ENCODE results near the gene ZBTB46.

Gene ZBTB46

GRCh38 chr20:63740627-63741353, 90.3 kb downstream of the ZBTB46 start:
- Histone ChIP-seq H3K4me1 (ENCODE audit: control insufficient read depth, insufficient read depth, low read length) (peaks cover 23% of the 10 kb centered on the region), H3K36me3 (ENCODE audit: control insufficient read depth, insufficient read depth, low read length) (peaks cover 22% of the 10 kb centered on the region), H3K9ac (ENCODE audit: low read length) (peak overlapping the region; percentile 79), H3K27me3 (ENCODE audit: control insufficient read depth, insufficient read depth, low read length) (peaks cover 10% of the 10 kb centered on the region), H3K4me3 (ENCODE audit: low read depth, low read length) (peak overlapping the region; percentile 90), H3K9me3 (ENCODE audit: control insufficient read depth, insufficient read depth, low read depth, low read length) (no peaks in the 10 kb centered on the region), H3K27ac (ENCODE audit: low read depth, low read length) (peak overlapping the region; percentile 79; the same call in 1 of the 2 replicates)

GRCh38 chr20:63740070-63740626, 90.9 kb downstream of the ZBTB46 start:
- Histone ChIP-seq H3K27me3 (ENCODE audit: control insufficient read depth, insufficient read depth, low read length) (peaks cover 10% of the 10 kb centered on the region), H3K36me3 (ENCODE audit: control insufficient read depth, insufficient read depth, low read length) (peaks cover 28% of the 10 kb centered on the region), H3K4me3 (ENCODE audit: low read depth, low read length) (peak overlapping the region; percentile 90), H3K9ac (ENCODE audit: low read length) (peak overlapping the region; percentile 79), H3K4me1 (ENCODE audit: control insufficient read depth, insufficient read depth, low read length) (peaks cover 23% of the 10 kb centered on the region), H3K9me3 (ENCODE audit: control insufficient read depth, insufficient read depth, low read depth, low read length) (no peaks in the 10 kb centered on the region), H3K27ac (ENCODE audit: low read depth, low read length) (peak overlapping the region; percentile 79; the same call in 1 of the 2 replicates)

- peak within 1 kb of the TSS; percentile 79 for H3K9ac ChIP-seq (ENCODE audit: low read length)
- peaks cover 23% of the 10 kb centered on the region for H3K4me1 ChIP-seq (ENCODE audit: control insufficient read depth, insufficient read depth, low read length)
- peak within 1 kb of the TSS; percentile 90 for H3K4me3 ChIP-seq (ENCODE audit: low read depth, low read length)
- peaks cover 10% of the 10 kb centered on the region for H3K27me3 ChIP-seq (ENCODE audit: control insufficient read depth, insufficient read depth, low read length)
- no peaks in the 10 kb centered on the region for H3K9me3 ChIP-seq (ENCODE audit: control insufficient read depth, insufficient read depth, low read depth, low read length)
- H3K27ac ChIP-seq (ENCODE audit: low read depth, low read length) = peak within 1 kb of the TSS; percentile 79; the same call in 1 of the 2 replicates
- peaks cover 36% of the 10 kb centered on the region for H3K36me3 ChIP-seq (ENCODE audit: control insufficient read depth, insufficient read depth, low read length)
Observed at GRCh38 chr20:63739130-63740069, 91.7 kb downstream of the ZBTB46 start, which contains the start of gene SLC2A4RG. SLC2A4RG (plus strand) TSS chr20:63739776; CDS start chr20:63739913, 137 bp downstream.

GRCh38 chr20:63738687-63739129, 92.4 kb downstream of the ZBTB46 start:
- no peak overlapping the region for H3K27ac ChIP-seq (ENCODE audit: low read depth, low read length)
- H3K9ac ChIP-seq (ENCODE audit: low read length) = peak overlapping the region; percentile 5
- no peaks in the 10 kb centered on the region for H3K9me3 ChIP-seq (ENCODE audit: control insufficient read depth, insufficient read depth, low read depth, low read length)
- peaks cover 10% of the 10 kb centered on the region for H3K27me3 ChIP-seq (ENCODE audit: control insufficient read depth, insufficient read depth, low read length)
- H3K4me1 ChIP-seq (ENCODE audit: control insufficient read depth, insufficient read depth, low read length) = peaks cover 23% of the 10 kb centered on the region
- H3K4me3 ChIP-seq (ENCODE audit: low read depth, low read length) = peak overlapping the region; percentile 59
- H3K36me3 ChIP-seq (ENCODE audit: control insufficient read depth, insufficient read depth, low read length) = peaks cover 38% of the 10 kb centered on the region

GRCh38 chr20:63737945-63738686, 92.9 kb downstream of the ZBTB46 start:
- no peak overlapping the region for H3K27ac ChIP-seq (ENCODE audit: low read depth, low read length)
- H3K9me3 ChIP-seq (ENCODE audit: control insufficient read depth, insufficient read depth, low read depth, low read length) = no peaks in the 10 kb centered on the region
- H3K27me3 ChIP-seq (ENCODE audit: control insufficient read depth, insufficient read depth, low read length) = peaks cover 10% of the 10 kb centered on the region
- H3K9ac ChIP-seq (ENCODE audit: low read length) = peak overlapping the region; percentile 37
- peak overlapping the region; percentile 59 for H3K4me3 ChIP-seq (ENCODE audit: low read depth, low read length)
- peaks cover 23% of the 10 kb centered on the region for H3K4me1 ChIP-seq (ENCODE audit: control insufficient read depth, insufficient read depth, low read length)
- peaks cover 37% of the 10 kb centered on the region for H3K36me3 ChIP-seq (ENCODE audit: control insufficient read depth, insufficient read depth, low read length)

GRCh38 chr20:63737695-63737944, 93.4 kb downstream of the ZBTB46 start:
- peaks cover 39% of the 10 kb centered on the region for H3K36me3 ChIP-seq (ENCODE audit: control insufficient read depth, insufficient read depth, low read length)
- H3K9me3 ChIP-seq (ENCODE audit: control insufficient read depth, insufficient read depth, low read depth, low read length) = no peaks in the 10 kb centered on the region
- no peak overlapping the region for H3K27ac ChIP-seq (ENCODE audit: low read depth, low read length)
- H3K27me3 ChIP-seq (ENCODE audit: control insufficient read depth, insufficient read depth, low read length) = peaks cover 10% of the 10 kb centered on the region
- H3K9ac ChIP-seq (ENCODE audit: low read length) = peak overlapping the region; percentile 37
- peaks cover 23% of the 10 kb centered on the region for H3K4me1 ChIP-seq (ENCODE audit: control insufficient read depth, insufficient read depth, low read length)
- H3K4me3 ChIP-seq (ENCODE audit: low read depth, low read length) = peak overlapping the region; percentile 59

GRCh38 chr20:63736893-63737694, 94.0 kb downstream of the ZBTB46 start:
- Histone ChIP-seq H3K4me1 (ENCODE audit: control insufficient read depth, insufficient read depth, low read length) (peaks cover 23% of the 10 kb centered on the region), H3K9me3 (ENCODE audit: control insufficient read depth, insufficient read depth, low read depth, low read length) (no peaks in the 10 kb centered on the region), H3K4me3 (ENCODE audit: low read depth, low read length) (peak overlapping the region; percentile 59), H3K9ac (ENCODE audit: low read length) (peak overlapping the region; percentile 34), H3K36me3 (ENCODE audit: control insufficient read depth, insufficient read depth, low read length) (peaks cover 38% of the 10 kb centered on the region), H3K27ac (ENCODE audit: low read depth, low read length) (no peak overlapping the region), H3K27me3 (ENCODE audit: control insufficient read depth, insufficient read depth, low read length) (peaks cover 10% of the 10 kb centered on the region)

- Histone ChIP-seq H3K36me3 (ENCODE audit: control insufficient read depth, insufficient read depth, low read length) (peaks cover 42% of the 10 kb centered on the region), H3K27ac (ENCODE audit: low read depth, low read length) (no peak within 1 kb of the TSS), H3K9ac (ENCODE audit: low read length) (peak within 1 kb of the TSS; percentile 34), H3K4me1 (ENCODE audit: control insufficient read depth, insufficient read depth, low read length) (peaks cover 16% of the 10 kb centered on the region), H3K27me3 (ENCODE audit: control insufficient read depth, insufficient read depth, low read length) (peaks cover 10% of the 10 kb centered on the region), H3K9me3 (ENCODE audit: control insufficient read depth, insufficient read depth, low read depth, low read length) (no peaks in the 10 kb centered on the region), H3K4me3 (ENCODE audit: low read depth, low read length) (peak within 1 kb of the TSS; percentile 59)
Observed at GRCh38 chr20:63735859-63736718, 95.0 kb downstream of the ZBTB46 start, which contains the start of gene LIME1. LIME1 (plus strand) TSS chr20:63736664; CDS start chr20:63737550, 886 bp downstream.

Data from HUES6 (cell line).